Measurements from ENCODE around the gene CD8B. TPM values are rescaled to one million over a fixed set of nuclear protein-coding genes. Genes with fewer than 3 reads are reported as not detected.

The CD8B gene
- total RNA-seq, 5 donors from 2014 or later (not counting 1 experiment from before 2014, with no cell fraction given), result 50.8 to 206 (median 117) TPM

DNA sequence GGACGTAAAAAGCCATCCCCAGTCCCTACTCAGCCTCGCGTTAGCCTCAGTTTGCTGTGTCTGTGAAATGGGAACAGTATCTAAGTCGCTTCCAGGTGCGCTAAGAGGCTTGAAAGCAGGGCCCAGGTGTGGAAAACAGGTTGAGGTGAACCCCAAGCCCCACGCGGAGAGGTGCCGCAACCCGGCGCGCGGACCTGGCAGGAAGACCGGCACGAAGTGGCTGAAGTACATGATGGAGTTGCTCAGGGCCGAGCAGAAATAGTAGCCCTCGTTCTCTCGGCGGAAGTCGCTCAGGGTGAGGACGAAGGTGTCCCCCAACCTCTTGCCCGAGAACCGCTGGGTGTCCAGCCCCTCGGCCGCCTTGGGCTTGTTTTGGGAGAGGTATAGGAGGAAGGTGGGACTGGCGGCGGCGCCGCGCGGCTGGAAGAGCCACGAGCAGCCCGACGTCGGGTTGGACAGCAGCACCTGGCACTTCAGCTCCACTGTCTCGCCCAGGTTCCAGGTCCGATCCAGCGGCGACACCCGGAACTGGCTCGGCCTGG, 71.5 kb downstream of the CD8B start:
- Histone ChIP-seq H3K36me3 (ENCODE audit: control insufficient read depth in 2 of 2, extremely low read depth in 1 of 2, insufficient read depth in 1 of 2, low read length in 1 of 2) (peaks cover 0 to 17% of the 10 kb centered on the region in 2 donors), H3K4me1 (ENCODE audit: control insufficient read depth in 1 of 2, extremely low read depth in 1 of 2, insufficient read depth in 2 of 2, low read length in 2 of 2) (peaks cover 18 to 89% of the 10 kb centered on the region in 2 experiments), H3K9me3 (no peaks in the 10 kb centered on the region), H3K4me3 (ENCODE audit: control insufficient read depth in 1 of 2, extremely low read depth in 1 of 2, low read length in 1 of 2) (peak overlapping the region; percentile 74 to 87), H3K27ac (ENCODE audit: low read length) (peak overlapping the region; percentile 99), H3K27me3 (replicated peaks in 1 of 2; ENCODE audit: control insufficient read depth in 2 of 2, extremely low read depth in 1 of 2, insufficient read depth in 2 of 2, low read length in 1 of 2) (peaks cover 3 to 49% of the 10 kb centered on the region in 2 experiments)
- peak in 2 of 35 experiments; percentile 30 to 40 for DNase-seq
- Mint-ChIP-seq H3K27me3 (peaks cover 30 to 66% of the 10 kb centered on the region in 2 donors), H3K4me3 (peak overlapping the region; percentile 82 to 88 (median 85)), H3K9me3 (peaks cover 0 to 3% (median 0%) of the 10 kb centered on the region in 3 donors), H3K27ac (peak overlapping the region; percentile 87), H3K4me1 (peaks cover 64 to 69% (median 65%) of the 10 kb centered on the region in 3 donors), H3K36me3 (peaks cover 3% of the 10 kb centered on the region)
- ChIA-PET CTCF (interaction anchor here in 1 of 2 donors (0.6 kb wide), 1 partner anchor 1734 kb away, joined by 3 read pairs; no protein-coding TSS in a partner anchor), POLR2A (no interaction called here)
- ATAC-seq (replicated peaks in 1 of 4), result peak in 2 of 4 experiments; percentile 0 to 6
- WGBS (ENCODE audit: insufficient coverage), result 2% methylated on average over 39 of the region's 40 CpGs

DNA sequence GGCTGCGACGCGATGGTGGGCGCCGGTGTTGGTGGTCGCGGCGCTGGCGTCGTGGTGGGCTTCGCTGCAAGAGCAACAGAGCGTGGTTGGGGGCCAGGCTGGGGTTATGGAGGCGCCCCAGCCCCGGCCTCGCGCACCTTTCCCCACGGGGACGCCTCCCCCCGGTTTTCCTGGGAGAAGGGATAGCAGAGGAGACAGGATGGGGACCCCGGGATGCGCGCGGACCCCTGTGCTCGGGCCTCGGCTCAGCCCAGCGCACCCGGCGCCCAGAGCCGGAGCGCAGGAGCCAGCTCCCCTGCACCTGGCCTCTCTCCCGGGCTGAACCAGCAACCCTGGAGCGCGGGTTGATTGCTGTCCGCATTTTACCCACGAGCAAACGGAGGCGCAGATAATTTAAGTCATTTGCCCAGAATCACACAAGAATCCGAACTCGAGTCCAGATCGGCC, 72.0 kb downstream of the CD8B start:
- POLR2A ChIA-PET, result no interaction called here
- DNase-seq (no peak), ATAC-seq (replicated peaks in 1 of 4) (no peak)
- H3K27me3 ChIP-seq (replicated peaks in 1 of 2; ENCODE audit: control insufficient read depth in 2 of 2, extremely low read depth in 1 of 2, insufficient read depth in 2 of 2, low read length in 1 of 2), result peaks cover 3 to 49% of the 10 kb centered on the region in 2 experiments
- no peaks in the 10 kb centered on the region for H3K9me3 ChIP-seq
- H3K4me1 ChIP-seq (ENCODE audit: control insufficient read depth in 1 of 2, extremely low read depth in 1 of 2, insufficient read depth in 2 of 2, low read length in 2 of 2), result peaks cover 14 to 90% of the 10 kb centered on the region in 2 experiments
- Mint-ChIP-seq H3K4me1 (peaks cover 60 to 67% (median 60%) of the 10 kb centered on the region in 3 donors), H3K27me3 (peaks cover 27 to 61% of the 10 kb centered on the region in 2 donors), H3K9me3 (no peaks in the 10 kb centered on the region), H3K4me3 (peak overlapping the region; percentile 82 to 88 (median 85)), H3K36me3 (no peaks in the 10 kb centered on the region), H3K27ac (peak overlapping the region; percentile 87)
- CTCF ChIA-PET, result no interaction called here
- H3K27ac ChIP-seq (ENCODE audit: low read length), result peak overlapping the region; percentile 99
- peak overlapping the region; percentile 74 to 87 for H3K4me3 ChIP-seq (ENCODE audit: control insufficient read depth in 1 of 2, extremely low read depth in 1 of 2, low read length in 1 of 2)
- peaks cover 0 to 22% of the 10 kb centered on the region in 2 donors for H3K36me3 ChIP-seq (ENCODE audit: control insufficient read depth in 2 of 2, extremely low read depth in 1 of 2, insufficient read depth in 1 of 2, low read length in 1 of 2)
- 7% methylated on average over 36 of the region's 40 CpGs for WGBS (ENCODE audit: insufficient coverage)

DNA sequence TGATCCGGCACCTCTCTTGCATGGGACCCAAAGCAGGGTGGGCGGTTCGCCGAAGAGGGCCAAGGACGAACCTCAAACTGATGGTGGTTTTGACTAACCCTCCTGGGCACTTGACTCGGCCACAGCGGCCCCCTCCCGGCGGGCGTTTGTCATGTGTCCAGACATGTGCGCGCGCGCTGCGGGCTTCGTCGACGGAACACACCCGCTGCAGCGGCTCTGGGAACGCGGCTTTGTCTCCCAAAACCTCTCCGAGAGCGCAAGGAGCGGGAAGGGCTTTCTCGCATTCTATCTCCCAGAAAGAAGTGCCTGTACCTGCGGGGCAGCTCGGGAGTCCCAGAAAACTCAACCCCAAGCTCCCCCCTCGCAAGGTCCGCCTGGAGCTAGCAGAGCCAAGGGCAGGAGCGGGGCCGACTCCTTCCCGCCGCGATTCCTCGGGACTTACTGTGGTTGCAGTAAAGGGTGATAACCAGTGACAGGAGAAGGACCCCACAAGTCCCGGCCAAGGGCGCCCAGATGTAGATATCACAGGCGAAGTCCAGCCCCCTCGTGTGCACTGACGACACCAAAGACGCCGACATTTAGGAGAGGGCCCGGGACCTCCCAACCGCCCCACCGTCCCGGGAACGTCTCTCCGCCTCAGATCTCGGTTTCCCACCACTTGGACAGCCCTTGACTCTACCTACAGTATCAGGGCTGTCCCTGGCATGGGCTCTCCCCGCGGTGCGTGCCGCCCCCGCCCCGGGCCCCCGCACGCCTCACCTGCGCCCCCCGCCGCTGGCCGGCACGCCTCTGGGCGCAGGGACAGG, 72.6 kb downstream of the CD8B start:
- Mint-ChIP-seq H3K4me3 (peak overlapping the region; percentile 71 to 85 (median 78)), H3K36me3 (no peaks in the 10 kb centered on the region), H3K4me1 (peaks cover 58 to 67% (median 61%) of the 10 kb centered on the region in 3 donors), H3K27me3 (peaks cover 27 to 55% of the 10 kb centered on the region in 2 donors), H3K27ac (peak overlapping the region; percentile 84 to 86), H3K9me3 (no peaks in the 10 kb centered on the region)
- peaks cover 8 to 85% of the 10 kb centered on the region in 2 experiments for H3K4me1 ChIP-seq (ENCODE audit: control insufficient read depth in 1 of 2, extremely low read depth in 1 of 2, insufficient read depth in 2 of 2, low read length in 2 of 2)
- DNase-seq (peak in 2 of 35 experiments; percentile 23 to 41), ATAC-seq (replicated peaks in 1 of 4) (no peak)
- H3K27ac ChIP-seq (ENCODE audit: low read length), result peak overlapping the region; percentile 99
- ChIA-PET POLR2A (no interaction called here), CTCF (no interaction called here)
- peaks cover 0 to 22% of the 10 kb centered on the region in 2 donors for H3K36me3 ChIP-seq (ENCODE audit: control insufficient read depth in 2 of 2, extremely low read depth in 1 of 2, insufficient read depth in 1 of 2, low read length in 1 of 2)
- 13% methylated on average over 59 of the region's 64 CpGs for WGBS (ENCODE audit: insufficient coverage)
- H3K9me3 ChIP-seq, result no peaks in the 10 kb centered on the region
- peak overlapping the region; percentile 30 to 74 for H3K4me3 ChIP-seq (ENCODE audit: control insufficient read depth in 1 of 2, extremely low read depth in 1 of 2, low read length in 1 of 2)
- peaks cover 3 to 49% of the 10 kb centered on the region in 2 experiments for H3K27me3 ChIP-seq (replicated peaks in 1 of 2; ENCODE audit: control insufficient read depth in 2 of 2, extremely low read depth in 1 of 2, insufficient read depth in 2 of 2, low read length in 1 of 2)

DNA sequence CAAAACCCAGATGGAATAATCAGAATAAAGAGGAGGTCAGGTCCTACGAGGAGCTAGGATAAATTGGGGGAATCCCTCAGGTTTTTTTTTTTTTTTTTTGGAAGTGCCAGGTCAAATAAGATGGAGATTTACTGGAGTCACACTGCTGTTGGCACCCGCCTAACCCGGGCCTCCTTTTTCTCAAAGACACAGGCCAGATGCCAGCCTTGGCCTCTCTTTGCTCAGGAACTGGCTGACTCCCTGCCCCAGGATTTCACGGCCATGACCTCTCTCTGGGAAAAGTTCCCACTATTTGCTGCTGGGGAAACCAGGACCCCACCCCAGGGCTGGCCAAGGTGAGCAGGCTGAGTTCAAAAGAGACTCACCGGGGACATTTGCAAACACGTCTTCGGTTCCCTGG, 73.5 kb downstream of the CD8B start:
- Histone ChIP-seq H3K36me3 (ENCODE audit: control insufficient read depth in 2 of 2, extremely low read depth in 1 of 2, insufficient read depth in 1 of 2, low read length in 1 of 2) (peaks cover 0 to 25% of the 10 kb centered on the region in 2 donors), H3K27me3 (replicated peaks in 1 of 2; ENCODE audit: control insufficient read depth in 2 of 2, extremely low read depth in 1 of 2, insufficient read depth in 2 of 2, low read length in 1 of 2) (peaks cover 3 to 41% of the 10 kb centered on the region in 2 experiments), H3K4me1 (ENCODE audit: control insufficient read depth in 1 of 2, extremely low read depth in 1 of 2, insufficient read depth in 2 of 2, low read length in 2 of 2) (peaks cover 5 to 85% of the 10 kb centered on the region in 2 experiments), H3K4me3 (ENCODE audit: control insufficient read depth in 1 of 2, extremely low read depth in 1 of 2, low read length in 1 of 2) (peak overlapping the region in 1 of 2 donors; percentile 74), H3K9me3 (no peaks in the 10 kb centered on the region), H3K27ac (ENCODE audit: low read length) (peak overlapping the region; percentile 99)
- peak overlapping the region; percentile 71 to 85 (median 78) for H3K4me3 Mint-ChIP-seq
- H3K4me1 Mint-ChIP-seq, result peaks cover 55 to 67% (median 57%) of the 10 kb centered on the region in 3 donors
- peak overlapping the region; percentile 84 to 86 for H3K27ac Mint-ChIP-seq
- WGBS (ENCODE audit: insufficient coverage), result 42% methylated on average over 2 of the region's 7 CpGs
- POLR2A ChIA-PET, result interaction anchor here in 1 of 2 donors (0.6 kb wide), 1 partner anchor 41 kb away, joined by 3 read pairs; no protein-coding TSS in a partner anchor
- no peak for ATAC-seq (replicated peaks in 1 of 4)
- no peak for DNase-seq
- H3K27me3 Mint-ChIP-seq, result peaks cover 24 to 46% of the 10 kb centered on the region in 2 donors
- no peaks in the 10 kb centered on the region for H3K36me3 Mint-ChIP-seq
- CTCF ChIA-PET, result interaction anchor here in 1 of 2 donors (2.0 kb wide), 1 partner anchor 23 kb away, joined by 6 read pairs; no protein-coding TSS in a partner anchor
- no peaks in the 10 kb centered on the region for H3K9me3 Mint-ChIP-seq

DNA sequence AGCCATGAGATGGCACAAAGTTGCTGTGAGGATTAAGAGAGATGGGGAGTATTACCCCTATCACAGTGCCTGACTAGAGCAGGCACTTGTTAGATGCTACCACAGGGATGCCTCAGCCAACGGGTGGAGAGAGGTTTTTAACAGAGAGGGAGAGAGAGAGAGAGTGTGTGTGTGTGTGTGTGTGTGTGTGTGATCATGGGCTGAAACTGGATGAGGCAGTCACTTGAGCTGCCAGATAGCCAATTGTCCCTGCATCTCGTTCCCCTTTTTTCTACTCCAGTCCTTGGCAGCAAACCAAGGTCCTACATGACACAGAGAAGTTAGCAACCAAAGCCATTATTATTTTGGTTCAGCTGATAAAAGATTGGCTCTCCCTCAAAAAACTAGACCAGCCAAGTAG, 74.0 kb downstream of the CD8B start:
- no CpG with 5 or more reads among the region's 2 CpGs for WGBS (ENCODE audit: insufficient coverage)
- Mint-ChIP-seq H3K4me3 (peak overlapping the region; percentile 24 to 85 (median 78)), H3K4me1 (peaks cover 52 to 66% (median 55%) of the 10 kb centered on the region in 3 donors), H3K27me3 (peaks cover 19 to 41% of the 10 kb centered on the region in 2 donors), H3K27ac (peak overlapping the region; percentile 84 to 86), H3K36me3 (no peaks in the 10 kb centered on the region), H3K9me3 (no peaks in the 10 kb centered on the region)
- peaks cover 5 to 83% of the 10 kb centered on the region in 2 experiments for H3K4me1 ChIP-seq (ENCODE audit: control insufficient read depth in 1 of 2, extremely low read depth in 1 of 2, insufficient read depth in 2 of 2, low read length in 2 of 2)
- peaks cover 3 to 41% of the 10 kb centered on the region in 2 experiments for H3K27me3 ChIP-seq (replicated peaks in 1 of 2; ENCODE audit: control insufficient read depth in 2 of 2, extremely low read depth in 1 of 2, insufficient read depth in 2 of 2, low read length in 1 of 2)
- H3K36me3 ChIP-seq (ENCODE audit: control insufficient read depth in 2 of 2, extremely low read depth in 1 of 2, insufficient read depth in 1 of 2, low read length in 1 of 2), result peaks cover 0 to 25% of the 10 kb centered on the region in 2 donors
- DNase-seq (peak in 7 of 35 experiments; percentile 21 to 61 (median 29)), ATAC-seq (replicated peaks in 1 of 4) (no peak)
- ChIA-PET CTCF (interaction anchor here in 1 of 2 donors (2.0 kb wide), 1 partner anchor 23 kb away, joined by 6 read pairs; no protein-coding TSS in a partner anchor), POLR2A (interaction anchor here in 1 of 2 donors (0.6 kb wide), 1 partner anchor 40 kb away, joined by 3 read pairs; no protein-coding TSS in a partner anchor)
- peak overlapping the region in 1 of 2 donors; percentile 74 for H3K4me3 ChIP-seq (ENCODE audit: control insufficient read depth in 1 of 2, extremely low read depth in 1 of 2, low read length in 1 of 2)
- no peaks in the 10 kb centered on the region for H3K9me3 ChIP-seq
- peak overlapping the region; percentile 99 for H3K27ac ChIP-seq (ENCODE audit: low read length)

Measured in T-cell (primary cell).